ENCODE data around the gene POU3F1. TPM values are rescaled to one million over a fixed set of nuclear protein-coding genes. Genes with fewer than 3 reads are reported as not detected.
A peak's percentile ranks its signal among the peaks of the same experiment; 100 is the strongest.

Gene POU3F1
- total RNA-seq, 1 experiment from 2014 or later, result not detected

GRCh38 chr1:38047603-38048141, 1.1 kb upstream of the POU3F1 start:
- Histone ChIP-seq H3K4me3 (ENCODE audit: low read depth, low read length) (peak overlapping the region; percentile 44), H3K27me3 (replicated peaks; ENCODE audit: control insufficient read depth, insufficient read depth, low read length) (no peaks in the 10 kb centered on the region), H3K36me3 (ENCODE audit: control insufficient read depth, insufficient read depth, low read length) (no peaks in the 10 kb centered on the region), H3K9me3 (no peaks in the 10 kb centered on the region), H3K4me1 (no peaks in the 10 kb centered on the region)
- ChIA-PET POLR2A (no interaction called here), CTCF (interaction anchor here (1.3 kb wide), 1 partner anchor 24 kb away, joined by 3 read pairs; no protein-coding TSS in a partner anchor)
- no peak overlapping the region for H3K27ac Mint-ChIP-seq (ENCODE audit: unreplicated experiment)
- H3K36me3 Mint-ChIP-seq (ENCODE audit: insufficient read depth, unreplicated experiment), result no peaks in the 10 kb centered on the region
- no peaks in the 10 kb centered on the region for H3K4me1 Mint-ChIP-seq (ENCODE audit: low read depth, unreplicated experiment)
- H3K9me3 Mint-ChIP-seq (ENCODE audit: unreplicated experiment), result no peaks in the 10 kb centered on the region
- intact Hi-C loops (cut with micrococcal nuclease; ENCODE audit: unreplicated experiment), result no loop called here
- TF ChIP-seq CTCF (IDR thresholded peaks at IDR 0.05; ENCODE audit: insufficient read depth in 1 of 2, low read depth in 1 of 2, low read length in 1 of 2, severe bottlenecking in 1 of 2, unreplicated experiment in 1 of 2), result no peak
- peak overlapping the region; percentile 69 for H3K4me3 Mint-ChIP-seq (ENCODE audit: unreplicated experiment)
- BruUV-seq (replicated peaks), result no TSS peak
- DNase-seq, result no peak
- H3K27me3 Mint-ChIP-seq (ENCODE audit: insufficient read depth, unreplicated experiment), result peaks cover 9% of the 10 kb centered on the region

- no peaks in the 10 kb centered on the region for H3K36me3 ChIP-seq (ENCODE audit: control insufficient read depth, insufficient read depth, low read length)
- CTCF ChIA-PET, result interaction anchor here (0.6 to 1.3 kb wide), 3 partner anchors 25 to 532 kb away, joined by 3 read pairs; no protein-coding TSS in a partner anchor
- Mint-ChIP-seq H3K27ac (ENCODE audit: unreplicated experiment) (no peak overlapping the region), H3K4me3 (ENCODE audit: unreplicated experiment) (peak overlapping the region; percentile 69), H3K36me3 (ENCODE audit: insufficient read depth, unreplicated experiment) (no peaks in the 10 kb centered on the region), H3K27me3 (ENCODE audit: insufficient read depth, unreplicated experiment) (peaks cover 11% of the 10 kb centered on the region), H3K4me1 (ENCODE audit: low read depth, unreplicated experiment) (no peaks in the 10 kb centered on the region), H3K9me3 (ENCODE audit: unreplicated experiment) (no peaks in the 10 kb centered on the region)
- BruUV-seq (replicated peaks), result no TSS peak
- intact Hi-C loops (cut with micrococcal nuclease; ENCODE audit: unreplicated experiment), result no loop called here
- no peaks in the 10 kb centered on the region for H3K27me3 ChIP-seq (replicated peaks; ENCODE audit: control insufficient read depth, insufficient read depth, low read length)
- peak in 1 of 2 experiments; percentile 80 for DNase-seq
- TF ChIP-seq CTCF (IDR thresholded peaks at IDR 0.05; ENCODE audit: insufficient read depth in 1 of 2, low read depth in 1 of 2, low read length in 1 of 2, severe bottlenecking in 1 of 2, unreplicated experiment in 1 of 2), result no peak
- H3K4me1 ChIP-seq, result no peaks in the 10 kb centered on the region
- no peaks in the 10 kb centered on the region for H3K9me3 ChIP-seq
- POLR2A ChIA-PET, result interaction anchor here (1.0 kb wide), 1 partner anchor 35 kb away, joined by 6 read pairs; the partner anchor contains the start of gene UTP11
- peak overlapping the region; percentile 44 for H3K4me3 ChIP-seq (ENCODE audit: low read depth, low read length)
These were observed 450 bp upstream of the POU3F1 start for GRCh38 chr1:38046884-38047602.

- Mint-ChIP-seq H3K36me3 (ENCODE audit: insufficient read depth, unreplicated experiment) (no peaks in the 10 kb centered on the region), H3K4me1 (ENCODE audit: low read depth, unreplicated experiment) (no peaks in the 10 kb centered on the region), H3K27me3 (ENCODE audit: insufficient read depth, unreplicated experiment) (peaks cover 13% of the 10 kb centered on the region), H3K4me3 (ENCODE audit: unreplicated experiment) (no peak overlapping the region), H3K9me3 (ENCODE audit: unreplicated experiment) (no peaks in the 10 kb centered on the region), H3K27ac (ENCODE audit: unreplicated experiment) (no peak overlapping the region)
- CTCF ChIA-PET, result no interaction called here
- no peaks in the 10 kb centered on the region for H3K36me3 ChIP-seq (ENCODE audit: control insufficient read depth, insufficient read depth, low read length)
- BruUV-seq (replicated peaks), result no TSS peak
- H3K4me3 ChIP-seq (ENCODE audit: low read depth, low read length), result no peak overlapping the region
- H3K4me1 ChIP-seq, result no peaks in the 10 kb centered on the region
- TF ChIP-seq CTCF (IDR thresholded peaks at IDR 0.05; ENCODE audit: insufficient read depth in 1 of 2, low read depth in 1 of 2, low read length in 1 of 2, severe bottlenecking in 1 of 2, unreplicated experiment in 1 of 2), result no peak
- DNase-seq, result no peak
- POLR2A ChIA-PET, result no interaction called here
- intact Hi-C loops (cut with micrococcal nuclease; ENCODE audit: unreplicated experiment), result no loop called here
- no peaks in the 10 kb centered on the region for H3K9me3 ChIP-seq
- no peaks in the 10 kb centered on the region for H3K27me3 ChIP-seq (replicated peaks; ENCODE audit: control insufficient read depth, insufficient read depth, low read length)
These were observed 926 bp downstream of the POU3F1 start for GRCh38 chr1:38045401-38046332.
